ENCODE data around the gene SULT1C3.

DNA sequence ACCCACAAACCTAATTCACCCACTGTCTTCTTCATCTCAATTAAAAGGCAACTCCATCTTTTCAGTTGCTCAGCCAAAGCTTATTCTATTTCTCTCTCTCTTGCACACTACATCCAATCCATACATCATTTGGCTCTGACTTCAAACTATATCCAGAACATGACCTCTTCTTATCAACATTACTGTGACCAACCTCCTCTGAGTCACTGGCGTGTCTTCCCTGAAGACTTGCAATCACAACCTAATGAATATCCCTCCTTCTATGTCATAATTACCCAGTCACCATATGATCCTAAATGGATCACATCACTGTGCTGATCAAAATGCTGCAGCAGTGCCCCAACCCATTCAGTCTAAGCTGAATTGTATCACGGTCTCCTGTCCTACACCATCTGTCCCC, 22.6 kb upstream of the SULT1C3 start:
- TF ChIP-seq CTCF (IDR thresholded peaks at IDR 0.05; ENCODE audit: insufficient read depth, low read depth, low read length) (no peak), EZH2 (IDR thresholded peaks at IDR 0.05; ENCODE audit: insufficient read depth, low read length) (no peak)

Measured in astrocyte (in vitro differentiated cells and primary cell).